GM18870 (cell line): ENCODE data around the gene SMIM43.
"Not testable (repeated sequence)": the region's sequence is repeated elsewhere in the genome, so short reads cannot be mapped to it uniquely, and the experiment has no call there.

ENCODE experiments used
- ATAC-seq: cut with Tn5 transposase; IDR thresholded peaks from one replicate; pipeline ENCODE4 v1.9.1; 2021; ENCODE audit warnings: moderate library complexity; ENCODE audit not compliant: unreplicated experiment

The SMIM43 gene

DNA sequence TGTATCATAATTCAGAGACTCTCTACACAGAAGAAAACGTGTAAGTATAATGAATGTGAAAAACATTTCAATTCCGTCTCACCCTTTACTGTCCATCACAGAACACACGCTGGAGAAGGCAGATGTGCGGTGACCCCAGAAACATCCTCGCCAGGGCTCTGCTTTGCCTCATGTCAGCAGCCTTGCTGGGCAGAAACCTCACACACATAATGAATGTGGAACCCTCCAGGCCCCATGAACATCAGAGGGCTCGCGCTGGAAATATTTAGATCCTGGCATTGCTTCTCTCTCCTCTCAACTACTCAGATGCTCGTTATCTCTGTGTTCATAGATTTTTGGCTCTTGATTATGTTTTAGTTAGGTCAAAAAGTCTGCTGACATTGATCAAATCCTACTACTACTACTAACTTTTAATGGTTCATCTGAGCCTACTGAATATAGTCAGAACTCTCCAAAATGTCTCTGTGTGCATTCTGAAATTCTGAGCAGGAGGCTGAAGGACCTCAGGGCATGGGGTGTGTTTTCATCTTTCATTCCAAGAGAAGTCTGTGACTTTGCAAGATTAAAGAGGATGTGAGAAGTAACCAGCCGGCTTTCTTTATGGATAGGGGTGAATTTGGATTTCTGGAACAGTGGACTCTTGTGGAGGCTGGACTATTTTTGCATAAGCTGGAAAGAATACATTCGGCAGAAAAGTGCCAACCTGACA is 27.0 kb downstream of the SMIM43 start:
- no peak for ATAC-seq

DNA sequence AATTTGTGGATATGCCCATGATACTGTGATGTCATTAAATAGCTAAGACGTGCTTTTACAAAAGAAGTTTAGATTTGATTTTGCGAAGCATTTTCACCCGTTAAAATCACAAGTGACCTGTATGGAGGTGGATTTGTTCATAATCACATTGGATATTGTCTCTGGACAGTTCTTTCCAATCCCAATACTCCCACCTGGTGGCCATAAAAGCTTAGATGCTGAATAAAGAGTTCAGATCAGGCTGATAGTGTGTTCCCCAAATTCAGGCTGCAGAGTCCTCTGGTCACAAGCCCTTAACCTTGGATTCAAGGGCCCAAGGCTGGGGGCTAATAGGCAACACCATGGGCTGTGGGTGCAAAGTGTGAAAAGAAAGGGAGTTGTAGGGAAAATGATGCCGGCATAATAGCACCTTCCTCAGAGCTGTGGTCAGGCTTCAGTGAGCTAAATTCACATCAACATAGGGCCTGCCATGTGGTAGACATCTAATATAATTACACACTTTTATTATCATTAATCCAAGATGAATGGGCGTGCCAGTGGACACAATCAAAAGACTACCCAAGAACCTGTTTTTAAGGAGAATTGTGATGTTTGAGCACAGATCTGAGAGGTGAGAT is 28.1 kb downstream of the SMIM43 start:
- ATAC-seq = no peak

DNA sequence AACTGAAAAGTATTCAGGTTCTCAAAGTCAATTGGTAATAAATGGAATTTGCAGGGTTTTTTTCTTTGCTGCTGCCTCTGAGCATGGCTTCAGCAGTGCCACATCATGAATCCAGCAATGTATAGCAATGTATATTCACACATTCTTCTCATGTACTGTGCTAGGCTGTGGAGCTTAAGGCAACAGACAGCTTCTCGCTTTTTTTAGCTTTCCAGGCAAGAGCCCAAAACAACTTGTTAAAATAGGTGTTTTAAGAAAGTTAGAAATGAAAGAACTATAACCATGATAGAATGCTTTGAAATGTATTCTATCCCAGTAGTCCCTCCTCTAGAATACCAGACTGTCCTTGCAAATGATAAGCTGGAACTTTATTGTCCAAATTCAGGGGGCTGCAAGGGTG is 30.4 kb downstream of the SMIM43 start:
- no peak for ATAC-seq

DNA sequence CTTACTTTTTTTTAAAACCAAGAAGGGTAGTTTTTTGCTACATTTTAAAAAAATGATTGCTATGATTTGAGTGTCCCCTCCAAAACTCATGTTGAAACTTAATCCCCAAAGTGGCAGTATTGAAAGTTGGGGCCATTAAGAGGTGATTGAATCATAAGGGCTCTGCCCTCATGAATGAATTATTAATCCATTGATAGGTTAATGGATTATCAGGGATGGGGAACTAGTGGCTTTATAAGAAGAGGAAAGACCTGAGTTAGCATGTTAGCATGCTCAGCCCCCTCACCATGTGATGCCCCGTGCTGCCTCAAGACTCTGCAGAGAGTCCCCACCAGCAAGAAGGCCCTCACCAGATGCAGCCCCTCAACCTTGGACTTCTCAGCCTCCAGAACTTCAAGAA is 31.0 kb downstream of the SMIM43 start:
- no peak for ATAC-seq

DNA sequence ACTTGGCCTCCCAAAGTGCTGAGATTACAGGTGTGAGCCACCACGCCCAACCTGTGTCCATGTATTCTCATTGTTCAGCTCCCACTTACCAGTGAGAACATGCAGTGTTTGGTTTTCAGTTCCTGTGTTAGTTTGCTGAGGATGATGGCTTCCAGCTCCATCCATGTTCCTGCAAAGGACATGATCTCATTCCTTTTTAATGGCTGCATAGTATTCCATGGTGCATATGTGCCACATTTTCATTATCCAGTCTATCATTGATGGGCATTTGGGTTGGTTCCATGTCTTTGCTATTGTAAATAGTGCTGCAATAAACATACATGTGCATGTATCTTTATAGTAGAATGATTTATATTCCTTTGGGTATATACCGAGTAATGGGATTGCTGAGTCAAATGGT is 35.2 kb downstream of the SMIM43 start:
- ATAC-seq = not testable (repeated sequence)

DNA sequence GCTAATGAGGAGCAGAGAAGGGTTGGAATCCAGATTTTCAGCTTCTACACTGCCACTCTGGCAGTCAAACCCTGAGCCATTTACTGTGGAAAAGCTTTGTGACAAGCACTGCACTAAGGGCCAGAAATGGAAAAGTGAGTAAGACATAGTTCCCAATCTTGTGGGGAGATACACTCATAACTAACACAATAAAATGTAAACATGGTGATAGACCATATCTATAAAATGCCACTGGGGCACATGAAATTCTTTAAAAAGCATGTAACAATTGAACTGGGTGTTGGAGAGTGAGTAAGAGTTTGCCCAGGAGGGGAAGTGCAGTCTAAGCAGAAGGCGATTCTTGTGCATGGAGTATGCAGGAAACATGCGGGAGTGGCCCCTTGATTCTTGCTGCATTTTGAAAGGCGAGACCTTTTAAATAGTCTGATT is 36.2 kb downstream of the SMIM43 start:
- no peak for ATAC-seq

DNA sequence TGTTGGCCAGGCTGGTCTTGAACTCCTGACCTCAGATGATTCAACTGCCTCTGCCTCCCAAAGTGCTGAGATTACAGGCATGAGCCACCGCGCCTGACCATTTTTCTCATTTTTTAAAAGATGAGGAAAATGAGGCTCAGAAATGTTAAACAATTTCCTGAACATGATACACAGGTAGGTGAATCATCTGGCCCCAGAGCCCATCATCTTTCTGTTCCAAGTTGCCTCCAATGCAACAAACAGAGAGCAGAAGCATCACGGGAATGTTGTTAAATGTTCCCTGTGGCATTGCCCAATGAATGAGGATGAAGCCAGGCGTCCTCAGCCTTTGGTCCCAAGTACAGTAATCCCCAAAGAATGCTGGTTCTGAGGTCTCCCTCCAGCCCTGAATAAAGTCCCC is 36.9 kb downstream of the SMIM43 start:
- no peak for ATAC-seq

DNA sequence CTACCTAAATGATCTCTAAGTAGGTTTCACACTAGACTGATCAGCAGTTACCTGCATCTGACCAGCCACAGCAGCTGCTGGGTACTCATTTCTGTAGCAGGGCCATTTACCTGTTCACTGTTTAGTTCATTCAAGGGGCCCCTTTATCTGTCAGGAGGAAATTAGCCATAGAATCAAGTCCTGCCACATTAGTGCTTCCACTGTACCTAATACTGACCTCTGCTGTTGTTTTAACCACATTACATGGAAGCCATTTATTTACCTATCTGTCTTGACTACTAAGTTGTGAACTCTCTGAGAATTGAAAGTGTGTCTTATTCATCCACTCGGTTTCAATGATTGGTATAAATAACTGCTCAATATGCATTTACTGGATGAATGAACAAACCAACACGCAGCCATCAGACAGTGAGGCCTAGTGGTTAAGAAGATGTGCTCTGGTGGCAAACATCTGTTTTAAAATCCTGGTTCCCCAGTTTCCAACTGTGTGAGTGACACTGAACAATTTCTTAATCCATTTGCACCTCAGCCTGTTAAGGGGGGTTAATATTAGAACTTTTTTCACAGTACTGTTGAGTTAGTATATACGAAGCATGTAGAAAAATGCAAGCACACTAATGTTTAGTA is 38.2 kb downstream of the SMIM43 start:
- peak; percentile 98 for ATAC-seq

DNA sequence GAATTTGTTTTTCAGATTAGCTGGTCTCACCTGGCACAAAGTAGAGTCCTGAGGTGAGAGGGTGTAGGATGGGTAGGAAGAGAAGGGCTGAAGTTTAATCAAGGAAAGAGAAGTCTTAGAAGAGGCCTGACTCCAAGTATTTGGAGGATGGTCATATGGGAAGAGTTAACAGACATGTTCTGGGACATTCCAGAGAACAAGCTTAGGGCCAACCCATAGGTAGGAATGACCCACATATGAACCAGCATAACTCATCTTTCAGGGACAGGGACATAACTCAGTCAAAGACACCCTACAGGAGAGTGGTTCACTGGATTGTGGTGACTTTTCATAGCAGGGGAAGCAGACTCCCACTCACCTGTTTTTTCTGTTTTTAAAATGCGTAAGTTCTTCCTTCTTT is 40.3 kb downstream of the SMIM43 start:
- ATAC-seq = no peak

DNA sequence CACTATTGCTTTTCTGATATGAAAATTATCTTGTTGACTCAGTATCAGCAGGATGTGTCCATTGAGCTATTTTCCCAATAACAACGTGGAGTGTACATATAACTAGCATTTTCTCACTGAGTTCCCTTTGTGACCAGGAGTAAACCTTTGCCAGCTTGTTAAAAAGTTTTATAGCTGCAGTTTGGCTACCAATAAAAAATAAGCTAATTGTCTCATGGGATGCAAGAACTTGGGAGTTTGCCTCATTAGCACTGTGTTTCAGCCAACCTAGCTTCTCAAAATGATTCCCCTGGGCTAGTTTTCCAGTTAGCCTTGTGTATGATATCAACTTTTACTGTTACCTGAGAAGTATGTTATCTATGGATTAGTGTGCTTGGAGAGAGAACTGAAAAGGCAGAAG is 43.3 kb downstream of the SMIM43 start:
- ATAC-seq = no peak

DNA sequence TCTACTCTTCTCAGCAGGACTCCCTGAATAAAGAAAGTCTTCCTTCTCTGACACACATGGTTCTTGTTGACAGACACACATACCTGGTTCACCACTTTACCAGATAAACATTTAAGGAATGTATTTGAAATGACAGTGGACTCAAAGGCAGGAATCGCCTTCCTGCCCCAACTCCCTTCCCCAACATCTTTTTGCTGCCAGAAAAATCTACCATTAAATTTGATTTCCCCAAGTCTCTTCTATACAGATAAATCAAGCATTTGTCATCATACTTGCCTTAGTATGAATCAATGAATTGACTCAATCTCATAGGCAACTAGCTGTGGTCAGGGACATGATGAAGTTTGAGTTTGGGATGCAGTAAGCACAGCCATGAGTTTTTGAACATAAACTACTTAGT is 44.9 kb downstream of the SMIM43 start:
- no peak for ATAC-seq

DNA sequence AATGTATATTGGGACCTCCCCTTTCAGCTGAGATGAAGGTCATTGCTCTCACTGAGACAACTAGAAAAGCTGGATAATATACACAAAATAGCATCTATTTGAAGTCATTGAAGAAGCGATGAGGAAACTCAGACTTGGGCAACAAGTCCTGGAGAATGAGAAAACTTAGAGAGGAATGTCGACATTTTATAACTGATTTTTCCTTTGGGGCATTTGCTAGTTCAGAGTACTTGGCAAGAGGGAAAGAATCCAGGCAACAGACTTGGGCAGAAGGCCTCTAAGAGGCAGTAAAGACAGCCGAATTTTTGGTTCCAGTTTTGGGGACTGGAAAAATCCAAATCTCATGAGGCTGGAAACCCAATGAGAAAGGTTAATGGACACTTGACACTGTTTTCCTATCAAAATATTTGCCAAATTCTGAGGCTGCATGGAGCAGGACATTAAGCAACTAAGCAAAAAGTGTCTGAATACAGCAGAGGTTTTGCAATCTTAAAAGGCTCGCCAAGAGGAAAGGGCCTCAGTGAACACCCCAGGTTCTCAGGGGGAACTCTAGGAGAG is 47.2 kb downstream of the SMIM43 start:
- ATAC-seq = no peak

DNA sequence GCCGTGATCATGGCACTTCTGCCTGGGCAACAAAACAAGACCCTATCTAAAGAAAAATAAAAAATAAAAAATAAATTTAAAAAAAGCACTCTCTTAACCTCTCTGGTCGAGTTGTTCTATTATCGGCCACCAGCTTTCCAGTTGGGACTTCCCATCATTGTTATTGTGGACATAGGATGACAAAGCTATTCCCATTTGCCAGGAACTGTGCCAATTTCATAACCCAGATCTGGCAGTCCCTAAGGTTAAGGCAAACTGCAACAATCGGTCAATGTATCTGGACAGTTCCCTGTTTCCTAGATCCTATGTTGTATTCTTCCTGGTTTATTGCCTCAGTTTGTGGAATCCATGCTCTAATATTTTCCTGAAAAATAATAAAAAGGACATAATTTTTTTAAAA is 50.4 kb downstream of the SMIM43 start:
- ATAC-seq = no peak

DNA sequence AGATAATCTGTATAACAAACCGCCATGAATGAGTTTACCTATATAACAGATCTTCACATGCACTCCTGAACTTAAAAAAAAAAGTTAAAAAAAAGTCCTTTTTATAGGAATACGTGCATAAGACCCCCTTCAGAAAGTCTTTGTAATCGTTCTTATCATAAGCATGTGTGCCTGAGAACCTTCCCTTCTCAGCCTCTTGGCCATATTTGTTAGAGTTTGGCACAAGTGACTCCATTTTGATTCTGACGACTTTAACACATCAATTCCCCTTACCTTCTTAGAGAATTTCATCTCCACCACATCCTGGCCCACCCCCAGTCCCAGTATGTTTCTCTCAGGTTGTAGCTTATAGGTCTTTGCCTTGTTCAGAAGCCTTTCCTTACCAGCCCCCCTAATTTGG is 52.2 kb downstream of the SMIM43 start:
- ATAC-seq = no peak

DNA sequence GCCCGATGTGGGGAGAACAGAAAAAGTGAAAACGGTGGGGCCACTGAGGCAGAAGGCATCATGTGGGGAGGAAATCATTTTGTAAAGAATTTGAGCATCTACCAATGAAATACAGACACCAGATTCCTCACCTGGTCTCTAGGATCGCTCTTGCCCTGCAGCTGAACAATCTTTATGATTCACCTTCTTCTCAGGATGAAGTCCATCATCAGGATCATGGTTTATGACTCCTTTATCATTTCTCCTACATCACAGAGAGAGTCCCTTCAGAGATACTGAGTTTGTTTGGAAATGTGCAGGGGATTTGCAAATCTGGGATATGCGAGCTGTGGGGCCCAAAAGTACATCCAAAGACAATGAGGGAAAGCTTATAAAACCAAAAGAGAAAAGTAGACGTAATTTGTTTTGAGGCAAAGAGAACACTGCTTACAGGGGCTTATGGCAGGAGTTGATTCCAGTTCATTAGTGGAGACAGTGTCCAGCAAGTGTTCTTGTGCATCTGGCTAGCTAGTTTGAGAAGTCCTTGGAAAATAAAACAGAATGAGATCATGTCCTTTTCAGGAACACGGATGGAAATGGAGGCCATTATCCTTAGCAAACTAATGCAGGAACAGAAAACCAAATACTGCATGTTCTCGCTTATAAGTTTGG is 52.8 kb downstream of the SMIM43 start:
- ATAC-seq = peak; percentile 2

DNA sequence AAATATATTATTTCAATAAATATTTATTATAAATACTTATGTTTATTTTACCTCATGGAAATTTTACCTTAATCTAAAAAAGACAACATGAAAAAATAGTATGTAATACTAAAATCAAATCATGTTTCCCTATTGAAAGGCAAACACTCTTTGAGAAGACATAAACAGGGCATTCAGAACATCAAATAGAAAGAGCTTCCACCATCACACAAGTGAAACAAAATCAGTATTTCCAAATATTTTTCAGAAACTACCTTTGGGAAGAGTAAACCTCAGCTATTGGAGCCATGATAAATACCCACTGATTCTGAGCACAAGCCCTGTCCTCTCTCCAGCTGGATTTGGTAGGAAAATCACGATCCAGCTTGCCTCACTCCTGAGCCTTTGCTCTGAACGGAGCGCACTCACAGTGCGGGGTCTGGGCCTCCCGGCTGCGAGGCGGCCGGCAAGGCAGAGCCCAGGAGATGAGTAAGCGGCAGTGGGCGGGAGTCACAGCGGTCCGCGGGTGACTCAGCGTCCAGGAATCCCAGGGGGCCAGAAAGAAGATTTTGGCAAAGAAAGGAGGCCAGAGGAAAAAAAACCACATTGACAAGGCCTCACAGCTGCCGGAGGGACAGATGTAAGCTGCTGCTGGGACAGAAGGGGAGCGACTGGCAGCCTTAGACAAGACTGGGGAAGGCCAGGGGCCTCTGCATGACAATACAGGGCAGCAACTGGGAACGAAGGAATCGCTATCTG is 53.5 kb downstream of the SMIM43 start:
- peak; percentile 70 for ATAC-seq

DNA sequence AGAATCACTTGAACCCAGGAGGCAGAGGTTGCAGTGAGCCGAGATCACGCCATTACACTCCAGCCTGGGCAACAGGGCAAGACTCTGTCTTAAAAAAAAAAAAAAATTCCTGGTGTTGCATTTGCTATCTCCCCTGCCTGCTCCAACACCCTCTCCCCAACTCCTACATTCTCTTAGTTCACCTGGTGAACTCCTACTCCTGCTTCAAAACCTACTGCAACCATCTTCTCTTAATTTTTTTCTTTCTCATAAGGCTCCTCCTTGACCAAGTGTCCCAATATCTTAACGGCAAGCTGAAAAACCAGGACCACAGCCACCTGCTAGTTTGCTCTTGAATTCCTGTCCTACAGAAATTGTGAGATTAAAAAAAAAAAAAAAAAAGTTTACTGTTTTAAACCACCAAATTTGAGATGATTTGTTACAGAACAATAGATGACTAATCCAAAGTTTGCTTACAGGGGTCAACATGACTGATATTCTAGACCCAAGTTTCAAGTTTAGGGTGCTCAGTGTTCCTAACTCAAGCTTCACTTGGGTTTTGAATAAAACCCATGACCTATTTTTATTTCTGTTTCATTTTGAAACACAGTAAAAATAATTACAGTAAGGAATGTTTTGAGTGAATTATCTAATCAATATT is 55.1 kb downstream of the SMIM43 start:
- ATAC-seq = peak; percentile 38
